K562 (cell line): Measurements from ENCODE around the gene UCKL1. TPM values are rescaled to one million over a fixed set of nuclear protein-coding genes. Genes with fewer than 3 reads are reported as not detected.

Experiments used
- CREM ChIP-seq: IDR thresholded peaks from 2 replicates; pipeline ENCODE4 v1.6.1; 2014; ENCODE audit warnings: antibody characterized with exemption, low read depth
- ELK1 ChIP-seq: sonication (generic); formaldehyde crosslinking; IDR thresholded peaks from 2 replicates; pipeline ENCODE4 v1.8.1; 2022; ENCODE audit warnings: missing genetic modification reagents
- EWSR1 ChIP-seq: fragments of 450-650 bp; IDR thresholded peaks from 2 replicates; pipeline ENCODE4 v1.6.1; 2018; ENCODE audit warnings: borderline replicate concordance, mild to moderate bottlenecking, low read depth, moderate library complexity; ENCODE audit not compliant: partially characterized antibody
- FOXK2 ChIP-seq, 2 experiments: fragments of 450-650 bp; IDR thresholded peaks in 1 of 2; conservative IDR thresholded peaks in 1 of 2; 2 replicates each; pipeline ENCODE4 v1.6.1; 2016; ENCODE audit warnings: low read depth in 2 of 2, mild to moderate bottlenecking in 1 of 2
- HSF4 ChIP-seq: fragments of 250-450 bp; sonication (Bioruptor Pico); IDR thresholded peaks from 2 replicates; pipeline ENCODE4 v2.1.2; 2022; ENCODE audit warnings: mild to moderate bottlenecking, moderate library complexity, borderline replicate concordance
- IFI16 ChIP-seq: fragments of 250-450 bp; sonication (Bioruptor Pico); IDR thresholded peaks from 2 replicates; pipeline ENCODE4 v2.1.2; 2022; ENCODE audit warnings: mild to moderate bottlenecking, inconsistent platforms
- MEF2A ChIP-seq: IDR thresholded peaks from 2 replicates; pipeline ENCODE4 v1.6.1; 2011; ENCODE audit warnings: low read depth, mild to moderate bottlenecking, low read length, moderate library complexity; ENCODE audit not compliant: control insufficient read depth
- NR2F6 ChIP-seq: fragments of 450-650 bp; formaldehyde crosslinking; IDR thresholded peaks from 2 replicates; pipeline ENCODE4 v1.4.0; 2020; ENCODE audit warnings: mild to moderate bottlenecking
- TEAD4 ChIP-seq, 2 experiments: sonication (generic) in 1 of 2; formaldehyde crosslinking in 1 of 2; IDR thresholded peaks; 2 replicates each; pipeline versions ENCODE4 v1.6.1 to v1.8.0; 2012 to 2022; ENCODE audit warnings: borderline replicate concordance in 1 of 2, inconsistent platforms in 1 of 2, low read length in 1 of 2, mild to moderate bottlenecking in 1 of 2, missing genetic modification reagents in 1 of 2
- THRA ChIP-seq: fragments of 450-650 bp; IDR thresholded peaks from 2 replicates; pipeline ENCODE4 v1.6.1; 2017; ENCODE audit warnings: mild to moderate bottlenecking, moderate library complexity
- ZNF785 ChIP-seq: fragments of 250-450 bp; sonication (Bioruptor Pico); IDR thresholded peaks from 2 replicates; pipeline ENCODE4 v1.4.0; 2020; ENCODE audit warnings: mild to moderate bottlenecking
- polyA plus RNA-seq, 8 experiments: library from polyadenylated mRNA; depleted of rRNA in 4 of 8; stranded (reverse) in 5 of 8; unstranded in 3 of 8; fragments of >200 nt; fragmentation: Nextera tagmentation in 2 of 8; fragmentation: Illumina TruSeq in 1 of 8; extraction: Ambion mirVana in 2 of 8; extraction: Trizol in 1 of 8; gene quantifications; 2 replicates each; pipeline versions ENCODE4 v1.2.1 to v1.2.3, GENCODE V29; 2011 to 2014; ENCODE audit warnings: inconsistent platforms in 1 of 8, missing spikeins in 1 of 8
- total RNA-seq, 7 experiments: library from RNA; depleted of rRNA in 6 of 7; stranded (reverse); fragments of >200 nt in 6 of 7; fragmentation: Illumina TruSeq in 2 of 7; extraction: Trizol in 2 of 7; gene quantifications; 2 replicates each; pipeline versions ENCODE4 v1.2.1 to v1.2.3, GENCODE V29; 2011 to 2021; ENCODE audit warnings: low replicate concordance in 1 of 7
- TF ChIP-seq, protein P1 (sequence below): fragments of 450-650 bp; IDR thresholded peaks from one replicate; pipeline ENCODE4 v1.6.1; 2018; ENCODE audit warnings: mild to moderate bottlenecking, moderate library complexity; ENCODE audit not compliant: partially characterized antibody
- TF ChIP-seq, protein P2 (sequence below): sonication (generic); formaldehyde crosslinking; IDR thresholded peaks from 2 replicates; pipeline ENCODE4 v1.8.1; 2023; ENCODE audit warnings: mild to moderate bottlenecking, missing genetic modification reagents
- TF ChIP-seq, protein P3 (sequence below): fragments of 250-450 bp; sonication (Bioruptor Pico); IDR thresholded peaks from 2 replicates; pipeline ENCODE4 v1.4.0; 2020; ENCODE audit warnings: mild to moderate bottlenecking, moderate library complexity

UCKL1 gene
- total and polyA plus RNA-seq, 9 of the 15 experiments (the other 6 are each of a cell fraction or from before 2014, with no cell fraction given) = 3.1 to 52.8 (median 24.2) TPM

DNA sequence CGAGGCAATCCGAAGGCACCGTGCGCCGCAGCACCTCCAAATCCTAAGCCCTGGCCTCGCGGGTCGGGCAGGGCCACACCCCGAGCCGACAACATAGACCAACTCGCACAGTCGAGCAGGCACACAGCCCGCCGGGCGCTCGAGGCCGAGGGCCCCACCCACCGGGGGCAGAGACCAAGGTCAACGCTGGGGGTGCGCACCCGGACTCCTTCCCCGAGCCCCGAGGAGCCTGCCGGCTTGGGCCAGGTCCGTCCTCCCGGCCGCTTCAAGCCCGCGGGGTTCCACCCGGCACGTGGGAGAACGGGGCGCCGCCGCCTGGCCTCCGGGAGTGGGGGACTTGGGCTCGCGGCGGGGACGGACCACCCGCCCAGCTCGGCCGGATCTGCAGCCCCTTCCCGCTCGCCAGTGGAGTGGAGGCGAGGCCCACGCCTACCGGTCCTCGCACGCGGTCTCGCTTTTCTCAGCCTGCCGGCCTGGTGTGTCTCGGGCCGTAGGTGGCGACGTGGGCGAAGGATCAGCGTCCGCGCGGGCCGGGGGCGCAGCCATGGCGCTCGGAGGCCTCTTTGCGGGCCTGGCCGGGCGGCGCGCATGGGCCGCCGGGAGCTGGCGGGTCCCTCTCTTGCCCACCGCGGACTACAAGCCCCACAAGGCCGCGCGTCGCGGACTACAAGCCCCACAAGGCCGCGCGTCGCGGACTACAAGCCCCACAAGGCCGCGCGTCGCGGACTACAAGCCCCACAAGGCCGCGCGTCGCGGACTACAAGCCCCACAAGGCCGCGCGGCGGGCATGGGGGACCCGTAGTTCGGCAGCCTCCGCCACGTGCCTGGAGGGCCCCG is at the start of gene UCKL1 (continued):
- TF ChIP-seq ELK1 (CRISPR knock-in tag) = no peak
- TF ChIP-seq ZNF785 (CRISPR knock-in tag) = no peak
- no peak for TF ChIP-seq TEAD4 (IDR thresholded peaks at IDR 0.05; ENCODE audit: low read length)
- no peak; the same call in 1 of the 2 replicates for TF ChIP-seq TEAD4 (CRISPR knock-in tag; IDR thresholded peaks at IDR 0.05; ENCODE audit: borderline replicate concordance)
- TF ChIP-seq, protein P1, sequence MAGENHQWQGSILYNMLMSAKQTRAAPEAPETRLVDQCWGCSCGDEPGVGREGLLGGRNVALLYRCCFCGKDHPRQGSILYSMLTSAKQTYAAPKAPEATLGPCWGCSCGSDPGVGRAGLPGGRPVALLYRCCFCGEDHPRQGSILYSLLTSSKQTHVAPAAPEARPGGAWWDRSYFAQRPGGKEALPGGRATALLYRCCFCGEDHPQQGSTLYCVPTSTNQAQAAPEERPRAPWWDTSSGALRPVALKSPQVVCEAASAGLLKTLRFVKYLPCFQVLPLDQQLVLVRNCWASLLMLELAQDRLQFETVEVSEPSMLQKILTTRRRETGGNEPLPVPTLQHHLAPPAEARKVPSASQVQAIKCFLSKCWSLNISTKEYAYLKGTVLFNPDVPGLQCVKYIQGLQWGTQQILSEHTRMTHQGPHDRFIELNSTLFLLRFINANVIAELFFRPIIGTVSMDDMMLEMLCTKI = no peak
- no peak for TF ChIP-seq FOXK2 (conservative IDR thresholded peaks at IDR 0.05 in 1 of 2, IDR thresholded peaks at IDR 0.05 in 1 of 2; ENCODE audit: low read depth in 2 of 2)
- TF ChIP-seq EWSR1 = no peak
- peak; percentile 91 for TF ChIP-seq CREM
- TF ChIP-seq HSF4 (CRISPR knock-in tag) = no peak
- TF ChIP-seq, protein P2, sequence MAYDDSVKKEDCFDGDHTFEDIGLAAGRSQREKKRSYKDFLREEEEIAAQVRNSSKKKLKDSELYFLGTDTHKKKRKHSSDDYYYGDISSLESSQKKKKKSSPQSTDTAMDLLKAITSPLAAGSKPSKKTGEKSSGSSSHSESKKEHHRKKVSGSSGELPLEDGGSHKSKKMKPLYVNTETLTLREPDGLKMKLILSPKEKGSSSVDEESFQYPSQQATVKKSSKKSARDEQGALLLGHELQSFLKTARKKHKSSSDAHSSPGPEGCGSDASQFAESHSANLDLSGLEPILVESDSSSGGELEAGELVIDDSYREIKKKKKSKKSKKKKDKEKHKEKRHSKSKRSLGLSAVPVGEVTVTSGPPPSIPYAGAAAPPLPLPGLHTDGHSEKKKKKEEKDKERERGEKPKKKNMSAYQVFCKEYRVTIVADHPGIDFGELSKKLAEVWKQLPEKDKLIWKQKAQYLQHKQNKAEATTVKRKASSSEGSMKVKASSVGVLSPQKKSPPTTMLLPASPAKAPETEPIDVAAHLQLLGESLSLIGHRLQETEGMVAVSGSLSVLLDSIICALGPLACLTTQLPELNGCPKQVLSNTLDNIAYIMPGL = 0 out of 2 replicates have a peak, but pooled peaks have one; percentile 72
- TF ChIP-seq THRA = no peak
- TF ChIP-seq, protein P3, sequence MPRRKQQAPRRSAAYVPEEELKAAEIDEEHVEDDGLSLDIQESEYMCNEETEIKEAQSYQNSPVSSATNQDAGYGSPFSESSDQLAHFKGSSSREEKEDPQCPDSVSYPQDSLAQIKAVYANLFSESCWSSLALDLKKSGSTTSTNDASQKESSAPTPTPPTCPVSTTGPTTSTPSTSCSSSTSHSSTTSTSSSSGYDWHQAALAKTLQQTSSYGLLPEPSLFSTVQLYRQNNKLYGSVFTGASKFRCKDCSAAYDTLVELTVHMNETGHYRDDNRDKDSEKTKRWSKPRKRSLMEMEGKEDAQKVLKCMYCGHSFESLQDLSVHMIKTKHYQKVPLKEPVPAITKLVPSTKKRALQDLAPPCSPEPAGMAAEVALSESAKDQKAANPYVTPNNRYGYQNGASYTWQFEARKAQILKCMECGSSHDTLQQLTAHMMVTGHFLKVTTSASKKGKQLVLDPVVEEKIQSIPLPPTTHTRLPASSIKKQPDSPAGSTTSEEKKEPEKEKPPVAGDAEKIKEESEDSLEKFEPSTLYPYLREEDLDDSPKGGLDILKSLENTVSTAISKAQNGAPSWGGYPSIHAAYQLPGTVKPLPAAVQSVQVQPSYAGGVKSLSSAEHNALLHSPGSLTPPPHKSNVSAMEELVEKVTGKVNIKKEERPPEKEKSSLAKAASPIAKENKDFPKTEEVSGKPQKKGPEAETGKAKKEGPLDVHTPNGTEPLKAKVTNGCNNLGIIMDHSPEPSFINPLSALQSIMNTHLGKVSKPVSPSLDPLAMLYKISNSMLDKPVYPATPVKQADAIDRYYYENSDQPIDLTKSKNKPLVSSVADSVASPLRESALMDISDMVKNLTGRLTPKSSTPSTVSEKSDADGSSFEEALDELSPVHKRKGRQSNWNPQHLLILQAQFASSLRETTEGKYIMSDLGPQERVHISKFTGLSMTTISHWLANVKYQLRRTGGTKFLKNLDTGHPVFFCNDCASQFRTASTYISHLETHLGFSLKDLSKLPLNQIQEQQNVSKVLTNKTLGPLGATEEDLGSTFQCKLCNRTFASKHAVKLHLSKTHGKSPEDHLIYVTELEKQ = no peak
- no peak for TF ChIP-seq IFI16 (CRISPR knock-in tag)
- TF ChIP-seq MEF2A = no peak
- TF ChIP-seq NR2F6 (CRISPR knock-in tag) = no peak
